Measurements from ENCODE around the gene GHRHR. TPM values are rescaled to one million over a fixed set of nuclear protein-coding genes. Genes with fewer than 3 reads are reported as not detected.

Gene GHRHR
- total and polyA plus RNA-seq, 7 donors, result 0.03 to 0.16 TPM; not detected in 5

DNA sequence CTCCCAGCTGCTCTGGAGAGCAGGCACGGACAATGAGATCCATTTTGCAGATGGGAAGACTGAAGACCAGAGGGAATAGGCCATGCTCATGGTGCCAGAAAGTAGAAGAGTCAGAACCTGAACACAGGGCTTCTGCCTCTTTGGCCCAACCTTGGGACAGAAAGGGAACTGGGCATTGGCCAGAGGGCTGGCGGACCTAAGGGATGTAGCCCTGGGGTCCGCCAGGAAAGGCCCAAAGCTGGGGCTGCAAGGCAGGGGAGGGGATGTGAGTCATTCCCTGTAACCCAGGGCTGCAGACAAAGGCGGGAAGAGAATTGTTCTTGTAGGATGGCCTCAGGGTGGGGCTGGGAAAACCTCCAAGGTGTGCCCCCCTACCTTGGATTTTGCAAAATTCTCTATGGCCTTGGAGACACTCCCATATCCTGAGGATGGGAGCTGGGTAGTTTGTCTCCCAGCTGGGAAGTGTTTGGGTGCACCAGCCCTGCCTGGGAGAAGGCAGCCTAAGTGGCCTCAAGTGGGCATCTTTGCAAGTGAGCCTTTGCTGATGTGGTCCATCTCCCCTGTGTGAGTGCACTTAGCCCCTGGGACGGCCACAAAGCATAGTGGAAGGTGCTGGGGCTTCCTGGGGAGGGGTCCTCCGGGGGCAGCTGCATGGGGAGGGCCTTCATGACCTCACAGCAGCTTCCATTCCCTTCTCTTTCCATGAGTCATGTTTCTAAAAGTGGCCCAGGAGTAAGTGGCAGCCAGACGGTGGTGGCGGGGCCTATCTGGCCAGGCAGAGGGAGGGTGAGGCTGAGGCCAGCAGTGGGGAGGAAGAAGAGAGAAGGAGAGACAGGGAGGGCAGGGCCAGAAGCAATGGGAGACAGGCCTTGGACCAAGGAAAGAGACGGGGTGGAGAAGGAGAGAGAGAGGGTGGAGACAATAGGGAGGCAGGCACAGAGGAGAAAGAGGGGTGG, 42.9 kb upstream of the GHRHR start:
- TF ChIP-seq, protein P1, sequence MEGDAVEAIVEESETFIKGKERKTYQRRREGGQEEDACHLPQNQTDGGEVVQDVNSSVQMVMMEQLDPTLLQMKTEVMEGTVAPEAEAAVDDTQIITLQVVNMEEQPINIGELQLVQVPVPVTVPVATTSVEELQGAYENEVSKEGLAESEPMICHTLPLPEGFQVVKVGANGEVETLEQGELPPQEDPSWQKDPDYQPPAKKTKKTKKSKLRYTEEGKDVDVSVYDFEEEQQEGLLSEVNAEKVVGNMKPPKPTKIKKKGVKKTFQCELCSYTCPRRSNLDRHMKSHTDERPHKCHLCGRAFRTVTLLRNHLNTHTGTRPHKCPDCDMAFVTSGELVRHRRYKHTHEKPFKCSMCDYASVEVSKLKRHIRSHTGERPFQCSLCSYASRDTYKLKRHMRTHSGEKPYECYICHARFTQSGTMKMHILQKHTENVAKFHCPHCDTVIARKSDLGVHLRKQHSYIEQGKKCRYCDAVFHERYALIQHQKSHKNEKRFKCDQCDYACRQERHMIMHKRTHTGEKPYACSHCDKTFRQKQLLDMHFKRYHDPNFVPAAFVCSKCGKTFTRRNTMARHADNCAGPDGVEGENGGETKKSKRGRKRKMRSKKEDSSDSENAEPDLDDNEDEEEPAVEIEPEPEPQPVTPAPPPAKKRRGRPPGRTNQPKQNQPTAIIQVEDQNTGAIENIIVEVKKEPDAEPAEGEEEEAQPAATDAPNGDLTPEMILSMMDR (IDR thresholded peaks at IDR 0.05), result no peak
- 43 to 47% (median 43%) methylated on average over 9 of the region's 9 CpGs for WGBS, 3 donors
- peak overlapping the region; percentile 68 for H3K27ac ChIP-seq
- H3K9me3 ChIP-seq, result no peaks in the 10 kb centered on the region
- peak in 1 of 2 donors; percentile 65 for DNase-seq
- H3K36me3 ChIP-seq (ENCODE audit: insufficient read depth in 1 of 2, low read depth in 1 of 2), result peaks cover 0 to 6% of the 10 kb centered on the region in 2 donors
- no peak overlapping the region for H3K4me3 ChIP-seq
- ATAC-seq, result peak; percentile 77 to 87 (median 85)
- peaks cover 33% of the 10 kb centered on the region for H3K4me1 ChIP-seq
- no peaks in the 10 kb centered on the region for H3K27me3 ChIP-seq (ENCODE audit: insufficient read depth in 3 of 3, low read length in 2 of 3)
- intact Hi-C loops (cut with DNase I), result no loop called here

DNA sequence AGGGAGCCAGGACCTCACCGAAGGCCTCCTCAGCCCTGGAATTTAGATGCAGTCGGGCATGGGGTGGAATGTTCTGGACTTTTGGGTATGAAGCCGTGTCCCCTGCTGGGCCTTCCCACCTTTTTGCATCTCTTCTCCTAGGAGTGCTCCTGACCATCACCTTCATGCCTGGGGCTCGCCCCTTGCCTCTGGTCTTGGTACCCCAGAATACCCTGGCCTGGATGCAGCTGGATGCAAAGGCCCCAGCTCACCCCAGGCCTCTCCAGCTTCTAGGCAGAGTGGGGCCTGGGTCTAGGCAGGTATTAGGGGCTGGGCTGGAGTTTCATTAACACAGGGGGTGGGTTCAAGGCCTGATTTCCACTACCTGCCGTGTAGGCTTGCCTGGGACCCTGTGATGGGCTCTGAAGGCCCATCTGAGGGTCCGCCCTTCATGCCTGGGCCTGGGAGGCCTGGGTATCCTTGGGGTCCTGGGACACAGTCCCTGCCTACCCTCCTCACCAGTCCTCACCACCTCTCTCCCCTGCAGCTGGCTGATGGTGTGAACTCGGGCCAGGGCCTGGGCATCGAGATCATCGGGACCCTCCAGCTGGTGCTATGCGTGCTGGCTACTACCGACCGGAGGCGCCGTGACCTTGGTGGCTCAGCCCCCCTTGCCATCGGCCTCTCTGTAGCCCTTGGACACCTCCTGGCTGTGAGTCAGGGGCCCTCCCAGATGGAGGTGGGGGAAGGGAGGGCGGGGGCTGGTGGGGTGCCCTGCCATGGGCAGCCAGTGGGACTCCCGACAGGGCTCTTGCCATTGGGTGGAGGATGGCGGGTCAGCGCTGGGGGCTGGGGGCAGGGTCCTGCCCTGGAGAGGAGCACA, 42.0 kb upstream of the GHRHR start:
- DNase-seq (peak in 1 of 2 donors; percentile 41), ATAC-seq (no peak)
- Histone ChIP-seq H3K27ac (peak overlapping the region; percentile 68), H3K4me1 (peaks cover 33% of the 10 kb centered on the region), H3K4me3 (no peak overlapping the region), H3K27me3 (ENCODE audit: insufficient read depth in 3 of 3, low read length in 2 of 3) (no peaks in the 10 kb centered on the region), H3K36me3 (ENCODE audit: insufficient read depth in 1 of 2, low read depth in 1 of 2) (peaks cover 0 to 6% of the 10 kb centered on the region in 2 donors), H3K9me3 (no peaks in the 10 kb centered on the region)
- TF ChIP-seq, protein P1 (IDR thresholded peaks at IDR 0.05), result no peak
- 79 to 84% (median 82%) methylated on average over 16 to 19 of the region's 19 CpGs for WGBS, 3 donors
- intact Hi-C loops (cut with DNase I), result no loop called here

DNA sequence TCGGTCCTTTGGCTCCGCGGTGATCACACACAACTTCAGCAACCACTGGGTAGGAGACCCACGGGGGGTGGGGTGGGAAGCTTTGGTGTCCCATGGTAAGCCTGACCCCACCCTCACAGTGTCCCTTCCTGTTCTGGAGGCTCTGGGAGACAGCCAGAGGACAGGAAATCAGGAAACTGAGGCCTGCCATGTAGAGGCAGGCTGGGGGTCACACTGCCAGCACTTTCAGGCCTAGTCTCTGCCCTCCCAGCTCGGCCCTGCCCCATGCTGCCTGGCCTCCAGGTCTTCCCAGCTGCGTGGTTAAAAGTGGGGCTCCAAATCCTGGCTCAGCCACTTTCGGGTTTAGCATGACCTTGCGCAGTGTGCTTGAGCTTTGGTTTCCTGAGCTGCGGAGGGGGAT, 41.2 kb upstream of the GHRHR start:
- H3K4me1 ChIP-seq, result peaks cover 28% of the 10 kb centered on the region
- intact Hi-C loops (cut with DNase I), result no loop called here
- TF ChIP-seq, protein P1 (IDR thresholded peaks at IDR 0.05), result no peak
- H3K27me3 ChIP-seq (ENCODE audit: insufficient read depth in 3 of 3, low read length in 2 of 3), result no peaks in the 10 kb centered on the region
- ATAC-seq (no peak), DNase-seq (no peak)
- no peaks in the 10 kb centered on the region for H3K9me3 ChIP-seq
- H3K27ac ChIP-seq, result no peak overlapping the region
- H3K4me3 ChIP-seq, result no peak overlapping the region
- peaks cover 0 to 6% of the 10 kb centered on the region in 2 donors for H3K36me3 ChIP-seq (ENCODE audit: insufficient read depth in 1 of 2, low read depth in 1 of 2)
- 88 to 90% (median 89%) methylated on average over 9 of the region's 9 CpGs for WGBS, 3 donors

DNA sequence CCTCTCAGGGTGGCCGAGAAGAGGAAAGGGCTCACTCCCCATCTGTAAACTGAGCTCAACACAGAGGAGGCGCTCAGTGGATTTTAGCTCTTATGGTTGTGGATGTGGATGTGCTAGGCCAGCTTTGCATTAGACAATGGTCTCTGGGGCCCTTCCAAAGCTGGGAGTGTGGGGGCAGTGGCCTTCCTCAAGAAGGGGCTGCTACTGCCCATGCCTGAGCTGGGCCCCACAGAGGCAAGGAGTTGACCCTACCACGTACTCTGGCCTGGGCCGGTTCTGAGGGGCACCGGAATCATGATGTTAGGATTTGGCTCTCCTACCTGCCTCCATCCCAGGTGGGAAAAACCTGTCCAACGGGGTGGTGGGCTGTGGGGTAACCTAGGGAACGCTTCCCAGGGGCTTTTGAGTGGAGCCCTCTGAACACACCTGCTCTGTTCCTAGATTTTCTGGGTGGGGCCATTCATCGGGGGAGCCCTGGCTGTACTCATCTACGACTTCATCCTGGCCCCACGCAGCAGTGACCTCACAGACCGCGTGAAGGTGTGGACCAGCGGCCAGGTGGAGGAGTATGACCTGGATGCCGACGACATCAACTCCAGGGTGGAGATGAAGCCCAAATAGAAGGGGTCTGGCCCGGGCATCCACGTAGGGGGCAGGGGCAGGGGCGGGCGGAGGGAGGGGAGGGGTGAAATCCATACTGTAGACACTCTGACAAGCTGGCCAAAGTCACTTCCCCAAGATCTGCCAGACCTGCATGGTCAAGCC, 40.6 kb upstream of the GHRHR start:
- H3K27ac ChIP-seq, result no peak overlapping the region
- intact Hi-C loops (cut with DNase I), result no loop called here

More for the DNA sequence above, 40.6 kb upstream of the GHRHR start:
- Histone ChIP-seq H3K36me3 (ENCODE audit: insufficient read depth in 1 of 2, low read depth in 1 of 2) (peaks cover 0 to 6% of the 10 kb centered on the region in 2 donors), H3K4me3 (no peak overlapping the region), H3K9me3 (no peaks in the 10 kb centered on the region), H3K4me1 (peaks cover 28% of the 10 kb centered on the region), H3K27me3 (ENCODE audit: insufficient read depth in 3 of 3, low read length in 2 of 3) (no peaks in the 10 kb centered on the region)
- DNase-seq (peak in 1 of 2 donors; percentile 51), ATAC-seq (no peak)
- 93 to 96% (median 93%) methylated on average over 18 to 19 of the region's 19 CpGs for WGBS, 3 donors
- TF ChIP-seq, protein P1 (IDR thresholded peaks at IDR 0.05), result no peak
